Skeletal muscle cell (primary cell): Measurements from ENCODE around the gene SHISAL2A.

Source experiments
- DNase-seq: peaks from one replicate; pipeline ENCODE4 v3.0.0-alpha.2; 2010; ENCODE audit warnings: low read depth
- H3K4me3 ChIP-seq: 2 replicates; pipeline ENCODE4 v1.5.1; 2011; ENCODE audit warnings: low read depth, mild to moderate bottlenecking, control low read depth, low read length, moderate library complexity

The SHISAL2A gene

GRCh38 chr1:52614671-52615070, 18.3 kb upstream of the SHISAL2A start:
- H3K4me3 ChIP-seq, result no peak overlapping the region
- no peak for DNase-seq

- H3K4me3 ChIP-seq, result no peak overlapping the region
These were observed 17.4 kb upstream of the SHISAL2A start for GRCh38 chr1:52615489-52616042.

GRCh38 chr1:52621950-52622349, 11.0 kb upstream of the SHISAL2A start:
- DNase-seq, result no peak
- H3K4me3 ChIP-seq, result no peak overlapping the region

More at GRCh38 chr1:52615489-52616042, 17.4 kb upstream of the SHISAL2A start:
- no peak for DNase-seq

- DNase-seq, result no peak
- no peak overlapping the region for H3K4me3 ChIP-seq
These were observed 9.2 kb upstream of the SHISAL2A start for GRCh38 chr1:52623812-52624211.

- no peak overlapping the region for H3K4me3 ChIP-seq
These were observed 5.9 kb upstream of the SHISAL2A start for GRCh38 chr1:52627028-52627427.

GRCh38 chr1:52628614-52629324, 4.2 kb upstream of the SHISAL2A start:
- H3K4me3 ChIP-seq, result no peak overlapping the region
- DNase-seq, result no peak

More at GRCh38 chr1:52627028-52627427, 5.9 kb upstream of the SHISAL2A start:
- DNase-seq, result no peak

GRCh38 chr1:52629325-52629643, 3.7 kb upstream of the SHISAL2A start:
- no peak for DNase-seq
- H3K4me3 ChIP-seq, result no peak overlapping the region

- H3K4me3 ChIP-seq, result no peak overlapping the region
- no peak for DNase-seq
These were observed 3.3 kb upstream of the SHISAL2A start for GRCh38 chr1:52629667-52630066.

GRCh38 chr1:52631759-52632331, 1.1 kb upstream of the SHISAL2A start:
- DNase-seq, result no peak
- H3K4me3 ChIP-seq, result no peak overlapping the region

- no peak for DNase-seq
- peak overlapping the region; percentile 44 for H3K4me3 ChIP-seq
These were observed 355 bp downstream of the SHISAL2A start for GRCh38 chr1:52633291-52633754.

- no peak for DNase-seq
- H3K4me3 ChIP-seq, result no peak overlapping the region
These were observed 1.1 kb downstream of the SHISAL2A start for GRCh38 chr1:52634111-52634510.

- H3K4me3 ChIP-seq, result no peak overlapping the region
- DNase-seq, result no peak
These were observed 2.5 kb downstream of the SHISAL2A start for GRCh38 chr1:52635321-52636089.

GRCh38 chr1:52636721-52637695, 4.0 kb downstream of the SHISAL2A start:
- no peak overlapping the region for H3K4me3 ChIP-seq
- DNase-seq, result no peak

GRCh38 chr1:52637946-52638345, 5.0 kb downstream of the SHISAL2A start:
- no peak for DNase-seq
- H3K4me3 ChIP-seq, result no peak overlapping the region

GRCh38 chr1:52640697-52641096, 7.7 kb downstream of the SHISAL2A start:
- DNase-seq, result no peak
- no peak overlapping the region for H3K4me3 ChIP-seq

GRCh38 chr1:52641307-52641706, 8.3 kb downstream of the SHISAL2A start:
- DNase-seq, result no peak

GRCh38 chr1:52645261-52645660, 12.3 kb downstream of the SHISAL2A start:
- no peak overlapping the region for H3K4me3 ChIP-seq
- DNase-seq, result no peak

More at GRCh38 chr1:52641307-52641706, 8.3 kb downstream of the SHISAL2A start:
- no peak overlapping the region for H3K4me3 ChIP-seq

- no peak for DNase-seq
- H3K4me3 ChIP-seq, result no peak overlapping the region
These were observed 18.9 kb downstream of the SHISAL2A start for GRCh38 chr1:52651904-52652303.

GRCh38 chr1:52653207-52653849, 20.4 kb downstream of the SHISAL2A start:
- no peak overlapping the region for H3K4me3 ChIP-seq
- no peak for DNase-seq
